Left lobe of liver (tissue), 2 donors: ENCODE results near the gene SP8. TPM values are rescaled to one million over a fixed set of nuclear protein-coding genes. Genes with fewer than 3 reads are reported as not detected.

Experiments
- ATAC-seq: fragments of 200-7000 bp; cut with Tn5 transposase; one replicate; pipeline ENCODE4 v1.9.1; 2020; ENCODE audit warnings: mild to moderate bottlenecking, moderate library complexity
- DNase-seq: peaks from one replicate; pipeline ENCODE4 v3.0.0-alpha.2; 2020; ENCODE audit warnings: low spot score
- total RNA-seq: library from RNA; stranded (reverse); gene quantifications from one replicate; pipeline ENCODE4 v1.2.1, GENCODE V29; 2021
- donor health status: DM: no; HTN: no; CAD: no; lungs with moderate emphysema.
- donor health status: DM: no; HTN: yes; CAD: no.

The SP8 gene
- total RNA-seq, 1 donor from 2014 or later, result not detected

GRCh38 chr7:20795361-20795760 lies 8.7 kb upstream of the SP8 start:
- no peak for DNase-seq
- no peak for ATAC-seq

- ATAC-seq, result no peak
- DNase-seq, result no peak
These were observed 8.0 kb upstream of the SP8 start for GRCh38 chr7:20794676-20795075.

DNA sequence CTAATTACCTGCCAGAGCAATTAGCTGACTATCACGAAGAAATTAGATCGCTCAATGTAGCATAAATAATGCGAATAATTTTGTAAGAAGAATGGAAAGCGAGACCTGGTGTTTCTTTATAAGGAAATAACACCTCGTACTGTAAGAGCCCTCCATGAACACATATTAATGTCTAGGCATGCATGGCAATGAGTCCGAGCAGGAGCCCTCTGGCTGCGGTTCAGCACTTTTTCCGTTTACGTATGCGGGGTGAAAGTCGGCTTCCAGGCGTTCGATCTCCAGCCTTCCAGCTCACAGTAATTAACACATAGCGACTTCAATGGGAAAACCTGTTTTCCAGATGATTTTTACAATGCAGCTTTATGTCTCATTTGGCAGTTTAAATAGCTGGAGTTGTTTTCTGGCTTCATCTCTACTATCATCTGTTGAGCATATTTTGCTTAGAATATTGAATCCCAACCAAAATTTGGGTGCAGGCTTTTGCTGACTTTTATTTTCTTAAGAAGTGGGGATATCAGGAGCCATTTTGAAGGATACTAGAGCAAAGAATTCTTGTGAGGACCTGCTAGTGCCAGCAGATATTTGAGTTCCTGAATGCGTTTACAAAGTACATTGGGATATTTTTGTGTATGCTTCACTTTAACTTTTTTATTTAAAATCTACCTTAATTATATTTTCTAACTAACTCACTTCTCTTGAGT lies 7.2 kb upstream of the SP8 start:
- DNase-seq (no peak), ATAC-seq (no peak)

DNA sequence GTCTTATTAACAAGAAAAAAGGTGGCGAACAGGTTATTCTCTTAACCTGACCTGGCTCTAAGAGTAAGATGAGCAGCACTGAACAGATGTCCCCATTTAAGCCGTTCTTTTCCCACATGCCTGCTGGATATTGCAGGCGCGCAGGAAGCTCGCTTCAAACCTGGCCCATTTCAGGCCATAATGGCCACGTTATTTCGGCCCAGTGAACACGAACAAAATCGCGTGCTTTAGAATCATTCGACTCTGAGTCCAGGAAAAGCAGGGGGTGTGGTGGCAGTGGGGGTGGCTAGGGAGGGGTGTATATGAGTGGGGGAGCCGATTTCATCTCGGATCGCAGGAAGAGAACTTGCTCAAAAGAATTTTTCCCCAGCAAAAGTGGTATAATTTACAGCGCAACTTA lies 6.6 kb upstream of the SP8 start:
- no peak for DNase-seq
- no peak for ATAC-seq

DNA sequence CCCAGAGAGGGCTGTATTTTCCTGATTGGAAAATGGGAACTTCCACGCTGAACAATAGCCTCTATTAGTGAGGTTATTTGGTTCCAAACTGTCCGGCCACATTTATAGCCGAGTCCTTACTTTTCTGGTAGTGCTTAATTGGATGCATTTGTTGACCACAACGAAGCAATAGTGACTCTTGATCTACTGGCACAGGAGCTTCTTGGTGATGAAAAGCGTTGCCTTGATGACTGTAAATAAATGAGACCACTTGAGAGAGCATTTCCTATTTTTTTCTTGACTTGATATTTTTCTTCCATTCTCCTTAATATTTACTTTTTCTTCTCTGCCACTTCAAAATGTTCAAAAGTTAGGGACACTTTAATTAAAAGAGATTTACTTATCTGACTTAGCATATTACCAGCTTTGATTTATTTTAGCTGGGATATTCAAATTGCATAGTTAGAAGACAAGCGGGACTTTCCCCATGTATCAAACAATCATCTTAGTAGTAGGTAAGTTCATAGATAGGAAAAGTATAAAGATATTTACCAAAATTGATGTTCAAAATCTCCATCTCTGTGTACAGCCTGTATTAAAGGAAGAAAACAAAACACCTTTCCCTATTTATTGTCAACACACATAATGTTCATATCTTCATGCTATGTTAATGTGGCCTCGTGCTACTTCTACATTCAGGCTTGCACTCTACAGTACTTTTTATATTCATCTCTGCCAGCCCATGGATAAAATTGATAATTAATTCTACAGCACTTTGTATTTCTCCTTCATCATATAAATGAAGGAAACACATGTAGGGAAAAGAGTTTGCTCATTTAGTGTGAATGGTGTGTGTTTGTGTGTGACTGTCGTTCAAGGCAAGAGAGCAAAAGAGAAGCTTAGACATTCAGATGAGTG lies 5.1 kb upstream of the SP8 start:
- ATAC-seq (no peak), DNase-seq (no peak)

GRCh38 chr7:20790375-20790774 lies 3.7 kb upstream of the SP8 start:
- DNase-seq, result no peak
- no peak for ATAC-seq

DNA sequence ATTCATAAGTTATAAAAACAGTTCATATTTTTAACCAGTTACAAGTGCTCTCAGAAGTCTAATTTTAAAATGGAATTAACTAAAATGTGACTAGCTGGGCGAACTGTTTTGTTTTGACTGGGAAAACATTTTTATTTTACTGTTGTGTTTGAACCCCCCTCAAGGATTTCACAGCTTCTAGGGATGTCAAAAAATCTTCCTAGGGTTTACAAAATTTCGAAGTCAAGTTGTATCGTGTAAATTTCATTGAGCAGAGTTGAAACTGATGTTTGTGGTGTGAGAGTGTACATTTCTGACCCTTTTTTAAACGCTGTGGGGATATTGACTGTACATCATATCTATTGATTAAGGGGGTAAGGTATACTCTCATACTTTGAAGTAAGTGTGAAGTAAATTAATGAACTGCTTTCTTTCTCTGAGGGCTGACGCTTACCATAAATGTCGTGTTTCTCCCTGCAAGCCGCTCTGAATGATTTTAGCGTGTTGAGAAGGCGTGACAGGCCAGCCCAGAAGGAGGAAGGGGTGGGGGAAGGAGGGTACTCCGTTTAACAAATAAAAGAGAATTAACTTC lies 1.8 kb upstream of the SP8 start:
- ATAC-seq (no peak), DNase-seq (no peak)

DNA sequence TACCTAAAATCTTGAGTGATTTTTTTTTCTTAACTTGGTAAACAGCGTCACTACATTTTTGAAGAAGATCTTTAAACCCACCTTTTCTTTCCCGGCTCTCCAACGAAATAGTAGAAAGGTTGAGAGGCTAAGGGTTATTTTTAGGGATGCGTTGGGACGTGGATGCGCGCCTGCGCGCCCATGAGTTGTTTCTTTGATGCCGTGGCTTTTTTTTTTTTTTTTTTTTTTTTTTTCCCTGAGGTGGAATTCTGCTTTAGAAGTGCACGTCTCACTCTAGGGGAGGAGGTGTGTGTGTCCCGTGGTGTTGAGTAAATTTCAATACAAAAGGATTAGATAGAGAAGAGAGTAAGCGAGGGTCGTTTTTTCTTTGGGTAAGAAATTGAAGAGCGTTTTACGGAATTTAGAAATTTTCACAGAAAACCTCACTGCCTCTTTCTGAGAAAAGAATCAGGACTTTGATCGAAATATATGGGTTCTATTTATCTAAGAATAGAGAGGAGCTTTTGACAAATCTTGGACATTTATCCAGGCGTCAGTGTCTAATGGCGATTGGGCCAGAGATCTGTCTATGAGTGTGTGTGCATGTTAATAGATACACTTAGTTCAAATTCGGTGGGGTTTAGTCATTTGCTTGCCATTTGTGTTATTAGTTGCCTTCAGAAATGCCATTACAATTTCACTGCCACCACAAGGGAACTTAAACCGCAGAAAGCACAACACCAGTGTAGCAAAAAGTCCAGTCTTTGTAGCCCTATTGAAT lies 1.2 kb upstream of the SP8 start:
- DNase-seq, result no peak
- no peak for ATAC-seq

DNA sequence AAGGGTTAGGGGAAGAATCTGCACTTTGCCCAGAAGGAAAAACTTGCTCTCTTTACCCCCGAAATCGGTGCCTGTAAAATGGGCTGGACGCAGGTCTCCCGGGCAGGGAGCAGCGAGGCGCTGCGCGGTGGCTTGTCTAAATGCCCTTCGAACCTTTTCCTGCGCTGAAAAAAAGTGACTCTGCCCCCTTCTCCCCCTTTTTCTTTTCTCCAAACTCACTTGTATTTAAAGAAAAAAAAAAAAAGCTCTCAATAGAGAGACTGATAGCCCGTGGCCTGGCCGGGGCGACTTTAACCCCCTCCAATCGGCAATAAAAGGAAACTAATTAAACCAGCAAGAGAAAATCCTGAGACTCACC lies 286 bp downstream of the SP8 start:
- no peak for ATAC-seq
- no peak for DNase-seq

DNA sequence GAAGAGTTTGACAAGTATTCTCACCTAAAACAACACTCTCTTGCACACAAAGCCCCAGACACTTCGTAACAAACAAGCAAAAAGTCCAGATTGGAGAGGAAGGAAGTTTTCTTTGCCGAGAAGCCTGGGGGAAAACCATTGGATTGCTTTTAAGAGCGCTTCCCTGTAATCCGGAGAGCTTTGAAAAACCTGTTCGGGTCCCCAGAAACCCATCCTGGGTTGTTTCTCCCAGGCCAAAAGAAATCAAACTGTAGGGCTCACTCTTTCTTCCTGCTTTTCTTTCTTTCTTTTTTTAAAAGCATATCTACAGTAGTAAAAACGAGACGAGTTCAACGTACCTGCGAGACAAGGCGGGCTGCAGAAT lies 655 bp downstream of the SP8 start:
- no peak for ATAC-seq
- DNase-seq, result no peak

DNA sequence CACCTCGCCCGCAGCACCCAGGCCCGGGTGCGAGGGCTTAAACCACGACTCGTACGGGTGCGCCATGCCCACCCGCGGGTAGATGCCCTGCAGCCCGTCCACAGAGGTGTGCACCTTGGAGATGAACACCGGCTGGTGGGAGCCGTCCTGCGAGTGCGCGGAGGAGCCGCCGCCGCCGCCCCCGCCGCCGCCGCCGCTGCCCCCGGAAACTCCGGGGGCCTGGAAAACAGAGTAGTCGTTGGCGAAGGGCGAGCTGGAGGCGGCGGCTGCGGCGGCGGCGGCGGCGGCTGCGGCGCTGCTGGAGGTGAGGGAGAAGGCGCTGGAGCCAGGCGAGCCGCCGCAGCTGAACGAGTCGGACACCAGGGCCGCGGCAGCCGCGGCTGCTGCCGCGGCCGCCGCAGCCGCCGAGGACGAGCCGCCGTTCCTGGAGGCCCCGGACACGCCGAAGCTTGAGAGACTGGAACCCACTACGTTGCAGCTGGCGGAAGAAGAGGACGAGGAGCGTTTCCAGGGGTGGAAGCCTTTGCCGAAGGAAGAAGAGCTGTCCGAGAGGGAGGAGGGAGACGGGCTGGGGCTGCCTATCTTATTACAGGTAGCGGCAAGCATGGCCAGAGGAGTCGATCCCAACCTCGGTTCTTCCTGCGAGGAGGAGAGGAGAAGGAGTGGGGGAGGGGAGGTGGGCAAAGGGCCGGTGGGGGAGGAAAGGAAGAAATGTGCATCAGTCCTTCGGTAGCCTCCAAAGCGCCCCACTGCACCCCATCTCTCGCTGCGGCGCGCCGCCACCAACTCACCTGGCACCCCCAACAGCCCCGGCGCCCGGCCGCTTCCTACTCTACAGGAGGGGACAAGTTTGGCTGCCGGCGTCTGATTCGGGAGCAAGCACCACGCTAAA lies 1.3 kb downstream of the SP8 start:
- DNase-seq (no peak), ATAC-seq (peak; percentile 72)

GRCh38 chr7:20784388-20785156 lies 2.1 kb downstream of the SP8 start:
- no peak for ATAC-seq
- DNase-seq, result no peak

DNA sequence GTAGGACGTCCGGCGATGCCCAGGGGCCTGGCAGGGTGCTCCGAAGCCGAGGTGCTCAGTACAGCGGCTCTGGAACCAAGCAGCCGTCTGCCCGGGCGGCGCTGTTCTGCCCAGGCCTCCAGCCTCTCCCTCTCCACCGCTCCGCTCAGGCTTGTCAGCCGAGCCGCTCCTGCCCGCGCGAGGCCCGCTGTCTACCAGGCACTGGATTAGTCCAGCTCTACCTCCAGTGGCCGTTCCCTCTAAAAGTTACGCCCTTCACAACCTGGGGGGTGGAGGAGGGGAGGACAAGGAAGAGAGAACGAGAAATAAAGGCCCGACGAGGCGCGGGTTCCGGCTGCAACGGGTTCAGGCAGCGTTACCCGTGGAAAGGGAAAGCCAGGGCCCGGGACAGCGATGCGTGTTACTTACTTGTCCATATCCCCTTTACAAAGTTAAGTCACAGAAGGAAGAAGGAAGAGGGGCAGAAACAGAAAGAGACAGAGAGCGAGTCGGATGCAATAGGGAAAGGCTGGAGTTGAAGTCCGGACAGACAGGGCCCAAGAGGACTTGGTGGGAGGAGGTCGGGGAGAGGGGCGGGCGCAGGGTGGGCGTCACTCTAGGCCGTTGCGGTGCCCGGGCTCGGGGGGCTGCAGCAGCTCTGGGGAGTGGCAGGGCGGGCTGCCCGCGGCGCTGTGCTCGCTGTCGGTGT lies 2.8 kb downstream of the SP8 start:
- ATAC-seq (peak; percentile 83), DNase-seq (no peak)

DNA sequence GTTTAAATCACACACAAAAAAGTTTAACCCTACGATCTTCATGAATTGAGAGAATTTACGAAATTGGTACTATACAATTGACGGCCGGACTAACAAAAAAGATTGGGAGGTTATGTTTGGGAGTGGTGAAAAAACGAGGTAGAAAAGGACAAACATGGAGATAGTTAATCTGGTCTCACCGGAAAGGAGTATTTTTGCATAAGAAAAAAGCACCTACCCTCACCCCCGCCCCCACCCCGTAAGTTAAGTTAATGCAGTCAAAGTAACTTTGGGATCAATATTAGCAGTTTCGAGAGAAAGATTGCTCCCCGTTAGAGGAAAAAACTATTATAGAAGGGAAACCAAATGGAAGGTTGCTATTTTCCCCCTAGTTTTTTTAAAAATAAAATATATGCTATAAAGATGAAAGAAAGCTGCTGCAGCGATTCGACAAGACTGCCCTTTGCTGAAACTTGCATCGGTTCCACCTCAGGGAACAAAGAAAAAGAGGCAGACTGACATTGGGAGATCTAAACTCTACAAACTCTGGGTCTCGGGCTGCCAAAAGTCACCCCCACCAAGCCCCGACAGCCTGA lies 3.5 kb downstream of the SP8 start:
- no peak for DNase-seq
- no peak for ATAC-seq

GRCh38 chr7:20779041-20779440 lies 7.6 kb downstream of the SP8 start:
- no peak for DNase-seq
- ATAC-seq, result no peak

DNA sequence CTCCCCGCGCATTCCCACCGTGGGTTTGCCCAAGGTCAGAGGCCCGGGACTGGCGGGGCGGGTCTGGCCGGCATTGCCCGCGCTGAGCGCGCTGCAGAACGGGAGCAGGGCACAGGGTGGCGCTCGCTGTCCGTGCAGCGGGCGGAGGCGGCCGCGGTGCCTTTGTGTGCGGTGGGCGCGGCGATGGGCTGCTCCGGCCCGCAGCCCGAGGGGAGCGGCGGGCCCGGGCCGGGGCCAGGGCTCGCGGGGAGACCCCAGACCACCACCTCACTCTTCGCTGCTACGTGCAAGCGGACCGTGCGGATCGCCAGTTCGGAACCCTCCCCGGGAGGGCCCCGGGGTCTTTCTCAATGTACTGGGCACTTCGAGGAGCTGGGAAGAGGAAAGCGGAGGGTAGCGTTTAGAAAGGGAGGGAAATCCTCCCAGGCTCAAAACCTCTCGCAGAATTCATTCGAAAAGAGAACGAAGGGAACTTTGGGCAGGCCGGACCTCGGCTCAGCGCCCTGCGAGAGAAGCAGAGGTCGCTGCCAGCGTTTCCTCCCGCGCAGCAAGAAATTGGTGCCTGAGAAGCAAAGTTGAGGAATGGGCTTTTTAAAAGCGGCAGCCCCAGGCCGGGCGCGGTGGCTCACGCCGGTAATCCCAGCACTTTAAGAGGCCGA lies 8.5 kb downstream of the SP8 start:
- ATAC-seq, result peak; percentile 100
- peak; percentile 52 for DNase-seq

GRCh38 chr7:20777377-20778062 lies 9.2 kb downstream of the SP8 start:
- peak; percentile 76 for ATAC-seq
- no peak for DNase-seq

DNA sequence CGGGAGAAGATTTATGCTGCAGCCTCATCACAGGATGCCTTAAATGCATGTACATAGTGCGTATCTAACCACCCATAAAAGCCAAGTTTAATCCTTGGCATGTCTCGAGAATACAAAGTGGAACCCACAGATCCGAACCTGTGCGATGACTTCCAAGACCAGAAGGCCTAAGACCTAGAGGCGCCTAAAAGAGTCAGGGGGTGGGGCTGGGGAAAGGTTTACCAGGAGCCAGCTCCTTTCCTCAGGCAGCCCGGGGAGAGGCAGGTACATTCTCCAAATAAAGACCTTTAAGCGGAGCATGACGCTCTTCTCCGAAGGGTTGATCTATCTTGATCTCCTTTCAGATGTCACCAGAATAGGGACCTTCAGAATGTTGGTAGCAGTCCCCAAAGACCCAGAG lies 9.7 kb downstream of the SP8 start:
- ATAC-seq (no peak), DNase-seq (no peak)
